ENCODE results near the gene JPT1.

The JPT1 gene

DNA sequence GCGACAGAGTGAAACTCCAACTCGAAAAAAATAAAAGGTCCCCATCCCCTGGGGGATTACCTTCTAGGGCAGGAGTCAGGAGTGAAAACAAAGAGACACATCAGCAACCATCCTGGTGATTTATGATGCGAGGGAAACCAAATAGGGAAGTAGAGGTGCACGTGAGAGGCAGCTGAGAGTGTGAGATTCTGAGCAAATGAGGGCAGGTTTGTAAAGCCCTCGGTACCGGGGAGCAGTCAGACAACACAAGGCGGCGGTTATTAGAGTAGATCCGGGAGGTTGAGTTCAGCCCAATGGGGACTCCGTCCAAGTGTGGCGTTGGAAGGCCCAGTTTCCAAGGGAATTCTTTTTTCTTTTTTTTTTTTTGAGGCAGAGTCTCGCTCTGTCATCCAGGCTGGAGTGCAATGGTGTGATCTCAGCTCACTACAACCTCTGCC, 51.9 kb downstream of the JPT1 start:
- Histone ChIP-seq H3K9me3 (ENCODE audit: control insufficient read depth, insufficient read depth, low read depth, low read length) (no peaks in the 10 kb centered on the region), H3K27ac (ENCODE audit: extremely low read depth, low read depth, low read length) (no peak overlapping the region), H3K36me3 (ENCODE audit: control insufficient read depth in 2 of 2, insufficient read depth in 1 of 2, low read length in 2 of 2) (peaks cover 0 to 19% of the 10 kb centered on the region in 2 experiments; a peak in 1 of 3 replicates), H3K4me1 (ENCODE audit: control insufficient read depth, insufficient read depth, low read length) (peaks cover 10% of the 10 kb centered on the region), H3K4me3 (ENCODE audit: low read depth, low read length) (no peak overlapping the region)
- POLR2A ChIA-PET: interaction anchor here (0.6 kb wide), 1 partner anchor 102 kb away, joined by 3 read pairs; no protein-coding TSS in a partner anchor
- CTCF ChIA-PET: interaction anchor here (1.1 to 5.9 kb wide), 4 partner anchors 12 to 68 kb away, joined by 3 to 61 read pairs (median 6); no protein-coding TSS in a partner anchor
- TF ChIP-seq, protein P1, sequence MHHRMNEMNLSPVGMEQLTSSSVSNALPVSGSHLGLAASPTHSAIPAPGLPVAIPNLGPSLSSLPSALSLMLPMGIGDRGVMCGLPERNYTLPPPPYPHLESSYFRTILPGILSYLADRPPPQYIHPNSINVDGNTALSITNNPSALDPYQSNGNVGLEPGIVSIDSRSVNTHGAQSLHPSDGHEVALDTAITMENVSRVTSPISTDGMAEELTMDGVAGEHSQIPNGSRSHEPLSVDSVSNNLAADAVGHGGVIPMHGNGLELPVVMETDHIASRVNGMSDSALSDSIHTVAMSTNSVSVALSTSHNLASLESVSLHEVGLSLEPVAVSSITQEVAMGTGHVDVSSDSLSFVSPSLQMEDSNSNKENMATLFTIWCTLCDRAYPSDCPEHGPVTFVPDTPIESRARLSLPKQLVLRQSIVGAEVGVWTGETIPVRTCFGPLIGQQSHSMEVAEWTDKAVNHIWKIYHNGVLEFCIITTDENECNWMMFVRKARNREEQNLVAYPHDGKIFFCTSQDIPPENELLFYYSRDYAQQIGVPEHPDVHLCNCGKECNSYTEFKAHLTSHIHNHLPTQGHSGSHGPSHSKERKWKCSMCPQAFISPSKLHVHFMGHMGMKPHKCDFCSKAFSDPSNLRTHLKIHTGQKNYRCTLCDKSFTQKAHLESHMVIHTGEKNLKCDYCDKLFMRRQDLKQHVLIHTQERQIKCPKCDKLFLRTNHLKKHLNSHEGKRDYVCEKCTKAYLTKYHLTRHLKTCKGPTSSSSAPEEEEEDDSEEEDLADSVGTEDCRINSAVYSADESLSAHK (tag by site-specific recombination; IDR thresholded peaks at IDR 0.05): no peak
- TF ChIP-seq, protein P2, sequence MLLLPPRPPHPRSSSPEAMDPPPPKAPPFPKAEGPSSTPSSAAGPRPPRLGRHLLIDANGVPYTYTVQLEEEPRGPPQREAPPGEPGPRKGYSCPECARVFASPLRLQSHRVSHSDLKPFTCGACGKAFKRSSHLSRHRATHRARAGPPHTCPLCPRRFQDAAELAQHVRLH (tag by site-specific recombination; IDR thresholded peaks at IDR 0.05): no peak
- TF ChIP-seq ZFP37 (tag by site-specific recombination; IDR thresholded peaks at IDR 0.05) (no peak), ZNF558 (tag by site-specific recombination; IDR thresholded peaks at IDR 0.05) (no peak), ZNF146 (tag by site-specific recombination; IDR thresholded peaks at IDR 0.05) (no peak), TCF7L2 (IDR thresholded peaks at IDR 0.05; ENCODE audit: borderline replicate concordance, low read depth, low read length) (no peak), ZNF473 (tag by site-specific recombination; IDR thresholded peaks at IDR 0.05) (no peak), ZNF785 (tag by site-specific recombination; IDR thresholded peaks at IDR 0.05) (no peak), ZIC2 (tag by site-specific recombination; IDR thresholded peaks at IDR 0.05) (no peak), ZNF629 (tag by site-specific recombination; IDR thresholded peaks at IDR 0.05) (0 out of 2 replicates have a peak, but pooled peaks have one; percentile 28), HOXC10 (CRISPR knock-in tag; IDR thresholded peaks at IDR 0.05) (no peak), ZNF600 (tag by site-specific recombination; IDR thresholded peaks at IDR 0.05) (no peak), ZNF18 (tag by site-specific recombination; IDR thresholded peaks at IDR 0.05) (peak; percentile 78), ZNF555 (tag by site-specific recombination; conservative IDR thresholded peaks at IDR 0.05) (no peak), KLF9 (tag by site-specific recombination; IDR thresholded peaks at IDR 0.05; ENCODE audit: low read depth) (no peak), OSR2 (tag by site-specific recombination; IDR thresholded peaks at IDR 0.05) (peak; percentile 54), ZNF114 (tag by site-specific recombination; IDR thresholded peaks at IDR 0.05) (no peak), WT1 (tag by site-specific recombination; IDR thresholded peaks at IDR 0.05) (peak; percentile 70)
- TF ChIP-seq, protein P3, sequence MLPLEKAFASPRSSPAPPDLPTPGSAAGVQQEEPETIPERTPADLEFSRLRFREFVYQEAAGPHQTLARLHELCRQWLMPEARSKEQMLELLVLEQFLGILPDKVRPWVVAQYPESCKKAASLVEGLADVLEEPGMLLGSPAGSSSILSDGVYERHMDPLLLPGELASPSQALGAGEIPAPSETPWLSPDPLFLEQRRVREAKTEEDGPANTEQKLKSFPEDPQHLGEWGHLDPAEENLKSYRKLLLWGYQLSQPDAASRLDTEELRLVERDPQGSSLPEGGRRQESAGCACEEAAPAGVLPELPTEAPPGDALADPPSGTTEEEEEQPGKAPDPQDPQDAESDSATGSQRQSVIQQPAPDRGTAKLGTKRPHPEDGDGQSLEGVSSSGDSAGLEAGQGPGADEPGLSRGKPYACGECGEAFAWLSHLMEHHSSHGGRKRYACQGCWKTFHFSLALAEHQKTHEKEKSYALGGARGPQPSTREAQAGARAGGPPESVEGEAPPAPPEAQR (tag by site-specific recombination; IDR thresholded peaks at IDR 0.05): no peak
- TF ChIP-seq, protein P4, sequence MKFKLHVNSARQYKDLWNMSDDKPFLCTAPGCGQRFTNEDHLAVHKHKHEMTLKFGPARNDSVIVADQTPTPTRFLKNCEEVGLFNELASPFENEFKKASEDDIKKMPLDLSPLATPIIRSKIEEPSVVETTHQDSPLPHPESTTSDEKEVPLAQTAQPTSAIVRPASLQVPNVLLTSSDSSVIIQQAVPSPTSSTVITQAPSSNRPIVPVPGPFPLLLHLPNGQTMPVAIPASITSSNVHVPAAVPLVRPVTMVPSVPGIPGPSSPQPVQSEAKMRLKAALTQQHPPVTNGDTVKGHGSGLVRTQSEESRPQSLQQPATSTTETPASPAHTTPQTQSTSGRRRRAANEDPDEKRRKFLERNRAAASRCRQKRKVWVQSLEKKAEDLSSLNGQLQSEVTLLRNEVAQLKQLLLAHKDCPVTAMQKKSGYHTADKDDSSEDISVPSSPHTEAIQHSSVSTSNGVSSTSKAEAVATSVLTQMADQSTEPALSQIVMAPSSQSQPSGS (tag by site-specific recombination; IDR thresholded peaks at IDR 0.05; ENCODE audit: low read depth): no peak
- TF ChIP-seq, protein P5, sequence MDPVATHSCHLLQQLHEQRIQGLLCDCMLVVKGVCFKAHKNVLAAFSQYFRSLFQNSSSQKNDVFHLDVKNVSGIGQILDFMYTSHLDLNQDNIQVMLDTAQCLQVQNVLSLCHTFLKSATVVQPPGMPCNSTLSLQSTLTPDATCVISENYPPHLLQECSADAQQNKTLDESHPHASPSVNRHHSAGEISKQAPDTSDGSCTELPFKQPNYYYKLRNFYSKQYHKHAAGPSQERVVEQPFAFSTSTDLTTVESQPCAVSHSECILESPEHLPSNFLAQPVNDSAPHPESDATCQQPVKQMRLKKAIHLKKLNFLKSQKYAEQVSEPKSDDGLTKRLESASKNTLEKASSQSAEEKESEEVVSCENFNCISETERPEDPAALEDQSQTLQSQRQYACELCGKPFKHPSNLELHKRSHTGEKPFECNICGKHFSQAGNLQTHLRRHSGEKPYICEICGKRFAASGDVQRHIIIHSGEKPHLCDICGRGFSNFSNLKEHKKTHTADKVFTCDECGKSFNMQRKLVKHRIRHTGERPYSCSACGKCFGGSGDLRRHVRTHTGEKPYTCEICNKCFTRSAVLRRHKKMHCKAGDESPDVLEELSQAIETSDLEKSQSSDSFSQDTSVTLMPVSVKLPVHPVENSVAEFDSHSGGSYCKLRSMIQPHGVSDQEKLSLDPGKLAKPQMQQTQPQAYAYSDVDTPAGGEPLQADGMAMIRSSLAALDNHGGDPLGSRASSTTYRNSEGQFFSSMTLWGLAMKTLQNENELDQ (tag by site-specific recombination; IDR thresholded peaks at IDR 0.05; ENCODE audit: low read depth): no peak
- TF ChIP-seq, protein P6, sequence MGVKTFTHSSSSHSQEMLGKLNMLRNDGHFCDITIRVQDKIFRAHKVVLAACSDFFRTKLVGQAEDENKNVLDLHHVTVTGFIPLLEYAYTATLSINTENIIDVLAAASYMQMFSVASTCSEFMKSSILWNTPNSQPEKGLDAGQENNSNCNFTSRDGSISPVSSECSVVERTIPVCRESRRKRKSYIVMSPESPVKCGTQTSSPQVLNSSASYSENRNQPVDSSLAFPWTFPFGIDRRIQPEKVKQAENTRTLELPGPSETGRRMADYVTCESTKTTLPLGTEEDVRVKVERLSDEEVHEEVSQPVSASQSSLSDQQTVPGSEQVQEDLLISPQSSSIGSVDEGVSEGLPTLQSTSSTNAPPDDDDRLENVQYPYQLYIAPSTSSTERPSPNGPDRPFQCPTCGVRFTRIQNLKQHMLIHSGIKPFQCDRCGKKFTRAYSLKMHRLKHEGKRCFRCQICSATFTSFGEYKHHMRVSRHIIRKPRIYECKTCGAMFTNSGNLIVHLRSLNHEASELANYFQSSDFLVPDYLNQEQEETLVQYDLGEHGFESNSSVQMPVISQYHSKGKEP (tag by site-specific recombination; IDR thresholded peaks at IDR 0.05): no peak
- TF ChIP-seq, protein P7, sequence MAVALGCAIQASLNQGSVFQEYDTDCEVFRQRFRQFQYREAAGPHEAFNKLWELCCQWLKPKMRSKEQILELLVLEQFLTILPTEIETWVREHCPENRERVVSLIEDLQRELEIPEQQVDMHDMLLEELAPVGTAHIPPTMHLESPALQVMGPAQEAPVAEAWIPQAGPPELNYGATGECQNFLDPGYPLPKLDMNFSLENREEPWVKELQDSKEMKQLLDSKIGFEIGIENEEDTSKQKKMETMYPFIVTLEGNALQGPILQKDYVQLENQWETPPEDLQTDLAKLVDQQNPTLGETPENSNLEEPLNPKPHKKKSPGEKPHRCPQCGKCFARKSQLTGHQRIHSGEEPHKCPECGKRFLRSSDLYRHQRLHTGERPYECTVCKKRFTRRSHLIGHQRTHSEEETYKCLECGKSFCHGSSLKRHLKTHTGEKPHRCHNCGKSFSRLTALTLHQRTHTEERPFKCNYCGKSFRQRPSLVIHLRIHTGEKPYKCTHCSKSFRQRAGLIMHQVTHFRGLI (tag by site-specific recombination; IDR thresholded peaks at IDR 0.05): no peak

All from HEK293 (cell line).